ENCODE data around the gene AP3B1. TPM values are rescaled to one million over a fixed set of nuclear protein-coding genes. Genes with fewer than 3 reads are reported as not detected.

AP3B1 gene
- total RNA-seq, 2 donors from 2014 or later = 53.4 to 74.0 TPM

DNA sequence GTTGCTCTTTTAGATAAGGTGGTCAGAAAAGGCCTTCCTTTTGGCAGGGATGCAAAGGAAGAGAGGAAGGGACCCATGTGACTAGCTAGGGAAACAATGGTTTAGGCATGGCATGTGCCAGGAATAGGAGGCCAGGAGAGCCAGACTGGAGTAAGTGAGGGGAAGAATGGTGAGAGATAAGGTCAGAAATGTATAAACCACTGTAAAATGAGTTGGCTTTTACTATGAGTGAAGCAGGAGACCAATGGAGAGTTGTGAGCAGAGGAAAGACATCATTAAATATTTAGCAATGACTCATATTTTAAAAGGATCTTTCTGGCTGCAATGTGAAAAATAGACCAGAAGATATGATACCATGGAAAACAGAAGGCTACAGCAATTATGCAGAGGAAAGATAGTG, 50.9 kb downstream of the AP3B1 start:
- H3K4me1 ChIP-seq (ENCODE audit: control insufficient read depth, insufficient read depth, low read length) = peaks cover 4% of the 10 kb centered on the region
- H3K9me3 Mint-ChIP-seq = peaks cover 1% of the 10 kb centered on the region
- H3K4me3 ChIP-seq (ENCODE audit: low read length) = no peak overlapping the region
- H3K36me3 Mint-ChIP-seq (ENCODE audit: low read depth) = peaks cover 18% of the 10 kb centered on the region
- TF ChIP-seq, protein P1, sequence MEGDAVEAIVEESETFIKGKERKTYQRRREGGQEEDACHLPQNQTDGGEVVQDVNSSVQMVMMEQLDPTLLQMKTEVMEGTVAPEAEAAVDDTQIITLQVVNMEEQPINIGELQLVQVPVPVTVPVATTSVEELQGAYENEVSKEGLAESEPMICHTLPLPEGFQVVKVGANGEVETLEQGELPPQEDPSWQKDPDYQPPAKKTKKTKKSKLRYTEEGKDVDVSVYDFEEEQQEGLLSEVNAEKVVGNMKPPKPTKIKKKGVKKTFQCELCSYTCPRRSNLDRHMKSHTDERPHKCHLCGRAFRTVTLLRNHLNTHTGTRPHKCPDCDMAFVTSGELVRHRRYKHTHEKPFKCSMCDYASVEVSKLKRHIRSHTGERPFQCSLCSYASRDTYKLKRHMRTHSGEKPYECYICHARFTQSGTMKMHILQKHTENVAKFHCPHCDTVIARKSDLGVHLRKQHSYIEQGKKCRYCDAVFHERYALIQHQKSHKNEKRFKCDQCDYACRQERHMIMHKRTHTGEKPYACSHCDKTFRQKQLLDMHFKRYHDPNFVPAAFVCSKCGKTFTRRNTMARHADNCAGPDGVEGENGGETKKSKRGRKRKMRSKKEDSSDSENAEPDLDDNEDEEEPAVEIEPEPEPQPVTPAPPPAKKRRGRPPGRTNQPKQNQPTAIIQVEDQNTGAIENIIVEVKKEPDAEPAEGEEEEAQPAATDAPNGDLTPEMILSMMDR (conservative IDR thresholded peaks at IDR 0.05) = no peak
- no peak overlapping the region for H3K27ac Mint-ChIP-seq
- DNase-seq = no peak
- H3K27ac ChIP-seq (ENCODE audit: low read depth, low read length) = no peak overlapping the region
- H3K4me1 Mint-ChIP-seq = peaks cover 14% of the 10 kb centered on the region
- no peak overlapping the region for H3K4me3 Mint-ChIP-seq
- H3K36me3 ChIP-seq (ENCODE audit: control insufficient read depth, insufficient read depth, low read length) = peaks cover 15% of the 10 kb centered on the region
- no peaks in the 10 kb centered on the region for H3K27me3 ChIP-seq (ENCODE audit: control insufficient read depth, insufficient read depth, low read length, poor library complexity, severe bottlenecking)
- no peak overlapping the region for H3K9ac ChIP-seq (ENCODE audit: extremely low read depth, low read length, poor library complexity, severe bottlenecking)
- no peaks in the 10 kb centered on the region for H3K27me3 Mint-ChIP-seq (ENCODE audit: insufficient read depth)
- no peaks in the 10 kb centered on the region for H3K9me3 ChIP-seq (ENCODE audit: control insufficient read depth, low read length)

DNA sequence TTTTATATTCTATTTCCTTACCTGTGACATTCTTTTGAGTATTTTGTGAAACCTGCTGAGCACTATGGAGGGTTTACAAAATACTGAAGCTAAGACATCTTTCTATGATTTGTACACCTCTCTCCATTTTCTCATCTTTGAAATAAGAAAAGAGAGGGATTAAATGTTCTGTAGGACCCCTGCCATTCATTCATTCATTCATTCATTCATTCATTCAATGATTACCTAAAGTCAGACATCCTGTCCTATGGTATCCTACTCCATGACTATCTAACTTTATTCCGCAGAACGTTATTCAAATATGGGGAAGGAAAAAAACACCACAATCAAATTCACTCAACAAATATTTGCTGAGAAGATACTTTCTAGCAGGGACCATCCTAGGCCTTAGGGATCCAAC, 51.4 kb downstream of the AP3B1 start:
- Mint-ChIP-seq H3K4me3 (no peak overlapping the region), H3K36me3 (ENCODE audit: low read depth) (peaks cover 20% of the 10 kb centered on the region), H3K4me1 (peaks cover 14% of the 10 kb centered on the region), H3K9me3 (peaks cover 3% of the 10 kb centered on the region), H3K27me3 (ENCODE audit: insufficient read depth) (no peaks in the 10 kb centered on the region), H3K27ac (no peak overlapping the region)
- H3K27me3 ChIP-seq (ENCODE audit: control insufficient read depth, insufficient read depth, low read length, poor library complexity, severe bottlenecking) = no peaks in the 10 kb centered on the region
- TF ChIP-seq, protein P1 (conservative IDR thresholded peaks at IDR 0.05) = no peak
- no peak overlapping the region for H3K4me3 ChIP-seq (ENCODE audit: low read length)
- 100% methylated on average over 2 of the region's 2 CpGs; no CpG with 5 or more reads in 1 of the 2 experiments for WGBS, 2 experiments (ENCODE audit: insufficient coverage in 1 of 2, insufficient read length in 1 of 2)
- peaks cover 4% of the 10 kb centered on the region for H3K4me1 ChIP-seq (ENCODE audit: control insufficient read depth, insufficient read depth, low read length)
- no peak overlapping the region for H3K27ac ChIP-seq (ENCODE audit: low read depth, low read length)
- H3K36me3 ChIP-seq (ENCODE audit: control insufficient read depth, insufficient read depth, low read length) = peaks cover 13% of the 10 kb centered on the region
- H3K9ac ChIP-seq (ENCODE audit: extremely low read depth, low read length, poor library complexity, severe bottlenecking) = no peak overlapping the region
- no peak for DNase-seq
- H3K9me3 ChIP-seq (ENCODE audit: control insufficient read depth, low read length) = no peaks in the 10 kb centered on the region

DNA sequence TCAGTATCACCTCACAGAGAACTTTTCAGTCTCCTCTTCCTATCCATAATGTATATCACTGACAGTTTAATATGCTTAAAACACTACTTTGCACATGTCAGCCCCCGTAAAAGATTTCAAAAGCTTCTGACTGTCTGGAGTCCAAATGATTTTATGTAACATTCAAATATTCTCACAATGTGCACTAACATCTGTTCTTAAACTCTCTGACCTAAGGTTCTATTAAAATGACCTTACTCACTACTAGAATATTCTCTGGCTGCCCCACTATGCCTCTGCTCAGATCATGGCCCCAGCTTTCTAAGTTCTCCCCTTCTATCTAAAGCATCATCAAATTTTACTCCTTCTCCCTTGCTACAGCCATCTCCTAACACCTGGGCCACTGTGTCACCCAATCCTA, 52.5 kb downstream of the AP3B1 start:
- no peak overlapping the region for H3K27ac Mint-ChIP-seq
- TF ChIP-seq, protein P1 (conservative IDR thresholded peaks at IDR 0.05) = no peak
- H3K36me3 Mint-ChIP-seq (ENCODE audit: low read depth) = peaks cover 25% of the 10 kb centered on the region
- WGBS, 2 experiments (ENCODE audit: insufficient coverage in 1 of 2, insufficient read length in 1 of 2) = 96 to 100% methylated on average over 1 of the region's 1 CpG
- Histone ChIP-seq H3K27ac (ENCODE audit: low read depth, low read length) (no peak overlapping the region), H3K9ac (ENCODE audit: extremely low read depth, low read length, poor library complexity, severe bottlenecking) (no peak overlapping the region), H3K4me3 (ENCODE audit: low read length) (no peak overlapping the region), H3K36me3 (ENCODE audit: control insufficient read depth, insufficient read depth, low read length) (peaks cover 10% of the 10 kb centered on the region), H3K9me3 (ENCODE audit: control insufficient read depth, low read length) (no peaks in the 10 kb centered on the region), H3K4me1 (ENCODE audit: control insufficient read depth, insufficient read depth, low read length) (peaks cover 4% of the 10 kb centered on the region), H3K27me3 (ENCODE audit: control insufficient read depth, insufficient read depth, low read length, poor library complexity, severe bottlenecking) (no peaks in the 10 kb centered on the region)
- H3K9me3 Mint-ChIP-seq = peaks cover 3% of the 10 kb centered on the region
- no peak for DNase-seq
- peaks cover 14% of the 10 kb centered on the region for H3K4me1 Mint-ChIP-seq
- H3K4me3 Mint-ChIP-seq = no peak overlapping the region
- no peaks in the 10 kb centered on the region for H3K27me3 Mint-ChIP-seq (ENCODE audit: insufficient read depth)
